ENCODE results near the gene MCOLN1. TPM values are rescaled to one million over a fixed set of nuclear protein-coding genes. Genes with fewer than 3 reads are reported as not detected.

The MCOLN1 gene
- total and polyA plus RNA-seq, 12 donors = 10.4 to 34.9 (median 15.1) TPM

DNA sequence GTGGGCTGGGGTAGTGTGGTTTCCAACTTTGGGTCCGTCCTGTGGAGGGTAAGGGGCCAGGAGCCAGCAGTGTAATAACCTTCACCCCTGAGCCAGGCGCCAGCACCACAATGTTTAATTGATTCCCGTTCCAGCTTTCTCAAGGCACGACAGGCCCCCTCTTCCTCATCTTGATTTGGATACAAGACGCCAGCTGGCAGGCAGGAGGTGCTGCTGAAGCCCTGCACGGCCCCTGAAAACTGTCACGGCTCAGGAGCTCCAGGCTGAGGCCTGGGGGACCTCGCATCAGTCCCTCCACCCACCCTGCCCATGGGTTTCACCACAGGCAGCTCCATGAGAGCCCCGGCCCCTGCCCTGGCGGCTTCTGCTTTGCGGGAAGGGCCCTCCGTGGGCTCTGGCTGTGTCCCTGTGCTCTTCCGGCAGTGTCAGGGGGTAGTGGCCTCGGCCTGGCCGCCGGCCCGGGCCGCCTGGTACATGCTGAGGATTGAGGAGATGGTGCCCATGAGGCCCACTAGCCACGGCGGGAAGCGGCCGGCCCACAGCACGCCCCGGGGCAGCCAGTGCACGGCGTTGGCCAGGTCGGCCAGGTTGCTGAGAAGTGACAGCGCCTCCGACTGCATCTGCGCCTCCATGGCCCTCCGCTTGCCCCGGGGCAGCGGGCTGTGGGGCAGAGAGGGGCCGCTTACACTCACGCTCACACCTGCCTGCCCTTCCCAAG is 45.5 kb upstream of the MCOLN1 start:
- no peak overlapping the region for H3K27ac ChIP-seq
- peaks cover 0 to 37% (median 0%) of the 10 kb centered on the region in 9 donors for H3K4me1 ChIP-seq
- ATAC-seq (no peak), DNase-seq (no peak)
- H3K36me3 ChIP-seq = peaks cover 0 to 6% (median 0%) of the 10 kb centered on the region in 9 donors
- no peaks in the 10 kb centered on the region for H3K9me3 ChIP-seq
- WGBS, 2 donors = 80 to 87% methylated on average over 35 of the region's 35 CpGs
- H3K4me3 ChIP-seq = no peak overlapping the region
- H3K27me3 ChIP-seq = no peaks in the 10 kb centered on the region
- TF ChIP-seq, protein P1, sequence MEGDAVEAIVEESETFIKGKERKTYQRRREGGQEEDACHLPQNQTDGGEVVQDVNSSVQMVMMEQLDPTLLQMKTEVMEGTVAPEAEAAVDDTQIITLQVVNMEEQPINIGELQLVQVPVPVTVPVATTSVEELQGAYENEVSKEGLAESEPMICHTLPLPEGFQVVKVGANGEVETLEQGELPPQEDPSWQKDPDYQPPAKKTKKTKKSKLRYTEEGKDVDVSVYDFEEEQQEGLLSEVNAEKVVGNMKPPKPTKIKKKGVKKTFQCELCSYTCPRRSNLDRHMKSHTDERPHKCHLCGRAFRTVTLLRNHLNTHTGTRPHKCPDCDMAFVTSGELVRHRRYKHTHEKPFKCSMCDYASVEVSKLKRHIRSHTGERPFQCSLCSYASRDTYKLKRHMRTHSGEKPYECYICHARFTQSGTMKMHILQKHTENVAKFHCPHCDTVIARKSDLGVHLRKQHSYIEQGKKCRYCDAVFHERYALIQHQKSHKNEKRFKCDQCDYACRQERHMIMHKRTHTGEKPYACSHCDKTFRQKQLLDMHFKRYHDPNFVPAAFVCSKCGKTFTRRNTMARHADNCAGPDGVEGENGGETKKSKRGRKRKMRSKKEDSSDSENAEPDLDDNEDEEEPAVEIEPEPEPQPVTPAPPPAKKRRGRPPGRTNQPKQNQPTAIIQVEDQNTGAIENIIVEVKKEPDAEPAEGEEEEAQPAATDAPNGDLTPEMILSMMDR (IDR thresholded peaks at IDR 0.05) = no peak
- intact Hi-C loops (cut with DNase I) = no loop called here

DNA sequence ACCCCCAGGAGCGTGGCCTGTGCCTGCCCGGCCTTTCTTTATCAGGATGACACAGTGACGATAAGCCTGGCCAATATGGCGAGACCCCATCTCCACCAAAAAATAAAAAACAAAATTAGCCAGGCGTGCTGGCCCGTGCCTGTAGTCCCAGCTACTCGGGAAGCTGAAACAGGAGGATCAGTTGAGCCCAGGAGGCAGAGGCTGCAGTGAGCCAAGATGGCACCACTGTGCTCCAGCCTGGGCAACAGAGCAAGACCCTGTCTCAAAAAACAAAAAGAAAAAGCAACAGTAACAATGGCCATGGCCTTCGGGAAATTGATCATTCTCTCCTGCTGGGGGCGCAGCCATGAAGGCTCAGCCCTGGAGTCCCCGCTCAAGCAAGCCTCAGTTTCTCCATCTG is 44.7 kb upstream of the MCOLN1 start:
- Histone ChIP-seq H3K4me3 (no peak overlapping the region), H3K27ac (no peak overlapping the region), H3K36me3 (no peaks in the 10 kb centered on the region), H3K4me1 (peaks cover 0 to 36% (median 6%) of the 10 kb centered on the region in 9 donors), H3K27me3 (no peaks in the 10 kb centered on the region), H3K9me3 (no peaks in the 10 kb centered on the region)
- no peak for DNase-seq
- ATAC-seq = no peak
- intact Hi-C loops (cut with DNase I) = no loop called here
- TF ChIP-seq, protein P1 (IDR thresholded peaks at IDR 0.05) = no peak
- 84 to 93% methylated on average over 10 of the region's 10 CpGs for WGBS, 2 donors

DNA sequence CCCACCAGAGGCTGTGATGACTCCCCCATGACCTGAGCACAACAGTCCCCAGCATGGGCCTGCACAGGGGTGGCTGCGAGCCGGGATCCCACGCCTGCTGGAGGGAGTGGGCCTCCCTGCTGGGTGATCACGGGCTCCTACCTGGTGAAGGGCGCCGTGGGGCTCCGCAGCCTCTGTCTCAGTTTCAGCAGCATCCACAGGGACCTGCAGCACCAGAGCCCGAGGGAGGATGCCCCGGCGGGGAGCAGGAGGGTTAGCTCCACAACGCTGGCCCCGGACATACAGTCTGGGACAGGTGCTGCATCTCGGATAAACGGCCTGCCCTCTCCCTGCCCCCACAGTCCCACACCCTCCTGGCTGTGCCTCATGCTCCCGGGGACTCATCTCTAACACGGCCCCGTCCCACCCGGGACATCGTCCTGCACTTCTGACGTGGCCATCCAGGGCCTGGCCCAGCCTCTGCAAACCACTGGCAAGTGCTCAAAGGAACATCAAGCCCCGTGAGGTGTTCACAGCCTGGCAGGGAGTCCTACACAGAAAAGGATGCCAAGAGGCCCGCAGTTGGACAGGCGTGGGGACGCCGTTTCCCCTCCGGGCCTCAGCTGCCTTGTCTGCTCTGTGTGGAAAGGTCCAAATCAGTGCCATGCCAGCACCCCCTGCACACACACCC is 44.1 kb upstream of the MCOLN1 start:
- Histone ChIP-seq H3K27me3 (no peaks in the 10 kb centered on the region), H3K4me3 (no peak overlapping the region), H3K27ac (no peak overlapping the region), H3K36me3 (no peaks in the 10 kb centered on the region), H3K4me1 (peaks cover 0 to 37% (median 9%) of the 10 kb centered on the region in 9 donors), H3K9me3 (no peaks in the 10 kb centered on the region)
- intact Hi-C loops (cut with DNase I) = no loop called here
- no peak for DNase-seq
- 69 to 76% methylated on average over 26 of the region's 26 CpGs for WGBS, 2 donors
- TF ChIP-seq, protein P1 (IDR thresholded peaks at IDR 0.05) = no peak
- ATAC-seq = peak in 3 of 8 donors; percentile 34 to 71 (median 49)

DNA sequence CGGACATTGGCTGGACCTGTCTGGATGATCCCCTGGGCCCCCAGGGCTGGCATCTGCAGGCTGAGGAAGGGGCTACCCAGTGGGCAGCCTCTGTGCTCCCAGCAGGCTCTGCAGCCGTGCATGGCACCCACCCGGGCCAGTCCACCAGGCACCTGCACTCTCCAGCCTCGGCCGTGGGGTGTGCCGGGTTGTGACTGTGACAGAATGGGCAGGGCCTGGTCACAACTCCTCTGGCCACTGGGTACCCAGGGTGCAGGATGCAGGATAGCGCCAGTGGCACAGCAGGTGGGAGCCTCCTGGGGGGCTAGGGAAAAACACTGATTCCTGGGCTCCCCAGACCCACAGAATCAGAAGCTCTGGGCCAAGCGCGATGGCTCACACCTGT is 43.6 kb upstream of the MCOLN1 start:
- DNase-seq = no peak
- no peak overlapping the region for H3K27ac ChIP-seq
- TF ChIP-seq, protein P1 (IDR thresholded peaks at IDR 0.05) = no peak
- peaks cover 0 to 37% (median 9%) of the 10 kb centered on the region in 9 donors for H3K4me1 ChIP-seq
- intact Hi-C loops (cut with DNase I) = no loop called here
- no peaks in the 10 kb centered on the region for H3K27me3 ChIP-seq
- H3K4me3 ChIP-seq = no peak overlapping the region
- no peaks in the 10 kb centered on the region for H3K9me3 ChIP-seq
- WGBS, 2 donors = 87% methylated on average over 9 of the region's 9 CpGs
- H3K36me3 ChIP-seq = no peaks in the 10 kb centered on the region
- peak in 1 of 8 donors; percentile 19 for ATAC-seq

All from heart right ventricle (tissue), 16 donors.